Retinal pigment epithelial cell (primary cell): ENCODE data around the gene HEXD.

ENCODE experiments used
- DNase-seq: peaks from one replicate; pipeline ENCODE4 v3.0.0-alpha.2; 2010; ENCODE audit warnings: low read depth
- H3K4me3 ChIP-seq: 2 replicates; pipeline ENCODE4 v1.5.1; 2011; ENCODE audit warnings: mild to moderate bottlenecking, low read length, control low read depth, moderate library complexity
- CTCF ChIP-seq: conservative IDR thresholded peaks from 2 replicates; pipeline ENCODE4 v1.5.1; 2011; ENCODE audit warnings: low read depth, low read length, control low read depth, inconsistent platforms

HEXD gene

GRCh38 chr17:82394278-82394677, 23.9 kb upstream of the HEXD start:
- no peak for TF ChIP-seq CTCF
- no peak for DNase-seq
- no peak overlapping the region for H3K4me3 ChIP-seq

- TF ChIP-seq CTCF = no peak
- DNase-seq = no peak
- H3K4me3 ChIP-seq = no peak overlapping the region
Observed at GRCh38 chr17:82396601-82397435, 21.3 kb upstream of the HEXD start.

- DNase-seq = no peak
- no peak overlapping the region for H3K4me3 ChIP-seq
- TF ChIP-seq CTCF = no peak
Observed at GRCh38 chr17:82397449-82398335, 20.5 kb upstream of the HEXD start.

- DNase-seq = no peak
- TF ChIP-seq CTCF = no peak
- no peak overlapping the region for H3K4me3 ChIP-seq
Observed at GRCh38 chr17:82399041-82399441, 19.1 kb upstream of the HEXD start.

GRCh38 chr17:82399601-82400101, 18.5 kb upstream of the HEXD start:
- H3K4me3 ChIP-seq = no peak overlapping the region
- no peak for TF ChIP-seq CTCF
- no peak for DNase-seq

- no peak for TF ChIP-seq CTCF
- no peak overlapping the region for H3K4me3 ChIP-seq
- no peak for DNase-seq
Observed at GRCh38 chr17:82400206-82400605, 17.9 kb upstream of the HEXD start.
